Heart left ventricle (tissue), 13 donors: ENCODE results near the gene CRADD.
"Not testable (repeated sequence)": the region's sequence is repeated elsewhere in the genome, so short reads cannot be mapped to it uniquely, and the experiment has no call there.

Experiments used
- CTCF ChIP-seq, 12 donors: fragments of 200-600 bp; sonication (generic) in 4 of 12; IDR thresholded peaks; one replicate each; pipeline versions ENCODE4 v1.5.0 to v1.8.0; 2018 to 2022; ENCODE audit warnings: antibody characterized with exemption in 12 of 12, mild to moderate bottlenecking in 5 of 12
- POLR2A ChIP-seq, 2 donors: fragments of 450-650 bp; IDR thresholded peaks; one replicate each; pipeline ENCODE4 v1.6.1; 2017; ENCODE audit warnings: antibody characterized with exemption in 2 of 2, mild to moderate bottlenecking in 2 of 2, moderate library complexity in 2 of 2
- donor health status: ischemic (EF 13 %, LVEDD 7.1; RV severe dilation, severe dysfunction).
- donor health status: DM: no; HTN: yes; CAD: no.
- donor health status: DM: no; HTN: no; CAD: no.
- donor health status: ischemic (EF 25% LVEDD 6.9; RV normal size, moderate dysfunction).
- donor health status: ischemic (EF 25% LVEDD 5.7; RV mildly dilated, moderate dysfunction).
- donor health status: ischemic (EF 35%, LVEDD 5.7; RV mildly dilated, moderate dysfunction).
- donor health status: nonischemic (EF 11% LVEDD 7.7; RV severe dilation, severe dysfunction).
- donor health status: DM: yes; HTN: yes; CAD: no.
- donor health status: PGD.
- donor health status: ischemic (EF 29% LVEDD 5.4; RV normal size, mild dysfunction).
- donor health status: nonischemic (EF 23%, LVEDD 6.1; RV moderate dilation, normal function).

GRCh38 chr12:93929081-93929480, 251.9 kb downstream of the CRADD start:
- TF ChIP-seq POLR2A, CTCF (IDR thresholded peaks at IDR 0.05): not testable (repeated sequence)
